ENCODE results near the gene CNTN4.

The CNTN4 gene

DNA sequence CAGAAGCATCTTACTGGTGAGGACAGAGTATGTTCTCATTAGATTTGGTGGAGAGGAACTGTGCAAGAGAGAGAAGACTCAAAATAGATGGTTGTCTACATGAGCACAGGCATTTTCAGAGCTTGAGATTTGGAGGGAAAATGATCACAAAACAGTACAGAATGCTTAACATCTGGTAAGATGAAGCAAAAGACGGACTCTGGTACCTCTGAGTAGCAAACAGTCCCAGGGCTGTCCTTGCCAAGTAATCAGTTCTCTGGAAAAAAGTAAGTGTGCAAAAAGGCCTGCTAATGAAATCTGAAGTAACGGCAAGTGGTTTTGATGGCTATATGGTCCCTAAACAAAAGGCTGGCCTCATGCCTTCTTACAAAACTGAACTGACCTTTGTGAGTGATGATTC, 414.2 kb downstream of the CNTN4 start:
- Histone ChIP-seq H2AFZ (ENCODE audit: low read length) (no peak overlapping the region), H3K9me3 (replicated peaks in 1 of 2; ENCODE audit: control insufficient read depth in 2 of 2, insufficient read depth in 1 of 2, low read depth in 1 of 2, low read length in 2 of 2) (no peaks in the 10 kb centered on the region), H3K4me3 (ENCODE audit: low read length in 2 of 2) (no peak overlapping the region), H2BK15ac (ENCODE audit: low read length) (no peak overlapping the region), H3K14ac (ENCODE audit: low read length) (no peak overlapping the region), H3K36me3 (replicated peaks in 1 of 2; ENCODE audit: control insufficient read depth in 2 of 2, insufficient read depth in 2 of 2, low read length in 2 of 2) (no peaks in the 10 kb centered on the region), H3K27me3 (ENCODE audit: control insufficient read depth in 3 of 3, insufficient read depth in 3 of 3, low read depth in 1 of 3, low read length in 3 of 3) (no peaks in the 10 kb centered on the region), H4K8ac (ENCODE audit: low read depth, low read length) (no peak overlapping the region), H2BK5ac (ENCODE audit: low read length) (no peak overlapping the region), H3K18ac (ENCODE audit: low read length) (no peak overlapping the region), H3K4me1 (ENCODE audit: control insufficient read depth in 2 of 2, insufficient read depth in 1 of 2, low read depth in 1 of 2, low read length in 2 of 2) (peaks cover 0 to 11% of the 10 kb centered on the region in 2 donors), H3K23ac (ENCODE audit: low read depth, low read length, poor library complexity) (no peak overlapping the region), H3K4me2 (ENCODE audit: insufficient read depth, low read length, poor library complexity, severe bottlenecking) (no peak overlapping the region), H3K27ac (replicated peaks; ENCODE audit: low read length) (no peak overlapping the region), H4K91ac (ENCODE audit: low read depth, low read length, poor library complexity) (no peak overlapping the region), H2BK12ac (ENCODE audit: low read length) (no peak overlapping the region), H3K79me1 (ENCODE audit: low read depth, low read length) (no peaks in the 10 kb centered on the region), H2BK120ac (ENCODE audit: low read depth, low read length) (no peak overlapping the region), H2AK5ac (ENCODE audit: low read depth, low read length) (no peak overlapping the region), H3K4ac (ENCODE audit: low read length) (no peak overlapping the region), H3K9ac (ENCODE audit: low read depth, low read length, poor library complexity) (no peak overlapping the region)
- WGBS, 2 donors (ENCODE audit: extremely low coverage in 2 of 2, insufficient read length in 2 of 2, insufficient replicate concordance in 1 of 2): no CpG with 5 or more reads among the region's 2 CpGs
- DNase-seq (ENCODE audit: low spot score): no peak

DNA sequence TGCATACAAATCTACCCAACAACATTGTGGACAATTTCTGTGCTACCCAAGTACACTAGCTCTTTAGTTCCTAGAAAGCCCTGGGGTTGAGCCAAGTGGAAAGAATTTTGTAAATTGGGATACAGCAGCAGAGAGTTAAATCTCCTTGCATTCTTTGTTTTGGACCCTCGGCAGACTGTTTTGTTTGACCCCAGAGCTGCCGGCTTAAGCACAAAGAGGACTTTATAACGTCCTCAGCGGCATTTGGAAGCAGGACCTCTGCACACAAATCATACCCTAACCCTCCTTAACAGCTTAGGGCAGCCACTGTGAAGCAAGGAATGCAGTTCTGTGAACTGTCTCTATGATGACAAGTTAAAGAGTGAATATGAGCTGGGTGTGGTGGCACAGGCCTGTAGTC, 415.3 kb downstream of the CNTN4 start:
- H2AFZ ChIP-seq (ENCODE audit: low read length): peak overlapping the region; percentile 38
- H3K27me3 ChIP-seq (ENCODE audit: control insufficient read depth in 3 of 3, insufficient read depth in 3 of 3, low read depth in 1 of 3, low read length in 3 of 3): no peaks in the 10 kb centered on the region
- H2BK5ac ChIP-seq (ENCODE audit: low read length): no peak overlapping the region
- H3K4ac ChIP-seq (ENCODE audit: low read length): no peak overlapping the region
- H3K27ac ChIP-seq (replicated peaks; ENCODE audit: low read length): peak overlapping the region; percentile 30
- WGBS, 2 donors (ENCODE audit: extremely low coverage in 2 of 2, insufficient read length in 2 of 2, insufficient replicate concordance in 1 of 2): no CpG with 5 or more reads among the region's 4 CpGs
- no peak overlapping the region for H4K8ac ChIP-seq (ENCODE audit: low read depth, low read length)
- H3K9ac ChIP-seq (ENCODE audit: low read depth, low read length, poor library complexity): no peak overlapping the region
- no peak overlapping the region for H3K4me3 ChIP-seq (ENCODE audit: low read length in 2 of 2)
- H3K36me3 ChIP-seq (replicated peaks in 1 of 2; ENCODE audit: control insufficient read depth in 2 of 2, insufficient read depth in 2 of 2, low read length in 2 of 2): no peaks in the 10 kb centered on the region
- H2BK12ac ChIP-seq (ENCODE audit: low read length): no peak overlapping the region
- no peak overlapping the region for H2AK5ac ChIP-seq (ENCODE audit: low read depth, low read length)
- H3K23ac ChIP-seq (ENCODE audit: low read depth, low read length, poor library complexity): no peak overlapping the region
- no peak overlapping the region for H3K18ac ChIP-seq (ENCODE audit: low read length)
- peak; percentile 72 for DNase-seq (ENCODE audit: low spot score)
- no peaks in the 10 kb centered on the region for H3K79me1 ChIP-seq (ENCODE audit: low read depth, low read length)
- no peak overlapping the region for H2BK120ac ChIP-seq (ENCODE audit: low read depth, low read length)
- H3K4me2 ChIP-seq (ENCODE audit: insufficient read depth, low read length, poor library complexity, severe bottlenecking): no peak overlapping the region
- H3K4me1 ChIP-seq (ENCODE audit: control insufficient read depth in 2 of 2, insufficient read depth in 1 of 2, low read depth in 1 of 2, low read length in 2 of 2): peaks cover 0 to 11% of the 10 kb centered on the region in 2 donors
- no peak overlapping the region for H4K91ac ChIP-seq (ENCODE audit: low read depth, low read length, poor library complexity)
- H2BK15ac ChIP-seq (ENCODE audit: low read length): no peak overlapping the region
- H3K9me3 ChIP-seq (replicated peaks in 1 of 2; ENCODE audit: control insufficient read depth in 2 of 2, insufficient read depth in 1 of 2, low read depth in 1 of 2, low read length in 2 of 2): no peaks in the 10 kb centered on the region
- no peak overlapping the region for H3K14ac ChIP-seq (ENCODE audit: low read length)

DNA sequence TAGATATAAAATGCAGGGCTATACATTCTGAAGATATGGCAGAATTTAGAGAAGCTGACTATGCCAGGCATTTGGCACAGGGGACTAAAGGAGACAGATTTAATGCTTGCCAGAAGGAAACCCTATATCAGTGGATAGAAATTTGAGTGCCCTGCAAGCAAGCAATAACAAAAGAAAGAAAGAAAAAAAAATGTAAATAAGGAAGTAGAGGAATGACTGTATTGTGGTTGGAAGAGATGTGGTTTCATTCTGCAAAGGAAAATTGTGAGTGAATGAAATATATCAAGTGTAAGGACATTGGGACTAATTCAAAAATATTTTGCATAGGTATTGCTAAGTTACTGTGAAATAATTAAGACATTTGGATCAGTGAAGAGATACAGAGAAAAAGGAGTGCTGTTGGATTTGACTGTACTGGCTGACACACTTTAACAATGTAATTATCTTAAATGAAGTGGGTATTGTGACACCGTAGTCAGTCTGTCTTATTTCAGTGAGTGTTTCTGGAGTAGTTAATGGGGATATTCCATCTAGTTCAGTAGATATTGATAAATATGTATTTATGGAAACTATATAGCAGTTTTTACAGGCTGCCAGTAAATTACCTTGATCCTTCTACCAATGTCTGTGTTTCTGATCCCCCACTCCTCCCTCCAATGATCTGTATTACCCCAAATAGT, 418.2 kb downstream of the CNTN4 start:
- Histone ChIP-seq H3K36me3 (replicated peaks in 1 of 2; ENCODE audit: control insufficient read depth in 2 of 2, insufficient read depth in 2 of 2, low read length in 2 of 2) (no peaks in the 10 kb centered on the region), H3K4ac (ENCODE audit: low read length) (no peak overlapping the region), H2AK5ac (ENCODE audit: low read depth, low read length) (no peak overlapping the region)

DNA sequence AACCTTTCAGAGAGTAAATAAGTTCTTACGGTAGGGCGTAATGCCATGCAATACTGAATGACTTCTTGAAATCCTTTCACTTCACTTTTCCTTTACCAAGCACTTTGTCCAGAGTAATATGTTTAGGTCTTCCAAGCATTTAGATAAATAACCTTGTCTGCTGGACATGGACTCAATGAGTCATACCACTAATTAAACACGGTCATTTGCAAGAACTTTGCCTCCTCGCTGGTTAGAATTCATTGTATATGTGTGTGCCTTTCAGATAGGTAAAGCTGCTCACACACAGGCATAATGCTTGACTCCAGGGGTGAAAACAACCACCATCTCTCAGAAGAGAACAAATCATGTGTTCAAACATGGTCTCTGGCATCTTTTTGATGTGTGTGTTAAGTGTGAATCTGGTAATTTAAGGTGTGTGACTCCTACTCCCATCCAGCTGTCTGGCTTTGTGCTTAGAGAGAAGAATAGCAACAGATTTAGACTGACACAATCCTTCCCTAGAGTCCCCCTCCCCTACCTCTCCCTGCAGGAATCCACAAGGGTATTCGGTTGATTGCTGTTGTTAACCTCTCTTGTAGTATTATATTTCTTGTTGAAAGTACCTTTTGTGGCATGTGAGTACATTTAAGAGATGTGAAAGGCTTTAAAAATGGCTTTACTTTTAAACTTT, 419.0 kb downstream of the CNTN4 start:
- Histone ChIP-seq H3K79me1 (ENCODE audit: low read depth, low read length) (no peaks in the 10 kb centered on the region), H3K36me3 (replicated peaks in 1 of 2; ENCODE audit: control insufficient read depth in 2 of 2, insufficient read depth in 2 of 2, low read length in 2 of 2) (no peaks in the 10 kb centered on the region), H2AK5ac (ENCODE audit: low read depth, low read length) (no peak overlapping the region), H2BK12ac (ENCODE audit: low read length) (no peak overlapping the region), H3K23ac (ENCODE audit: low read depth, low read length, poor library complexity) (no peak overlapping the region), H4K91ac (ENCODE audit: low read depth, low read length, poor library complexity) (no peak overlapping the region), H3K4me3 (ENCODE audit: low read length in 2 of 2) (no peak overlapping the region), H3K27me3 (ENCODE audit: control insufficient read depth in 3 of 3, insufficient read depth in 3 of 3, low read depth in 1 of 3, low read length in 3 of 3) (no peaks in the 10 kb centered on the region), H2AFZ (ENCODE audit: low read length) (no peak overlapping the region), H2BK5ac (ENCODE audit: low read length) (no peak overlapping the region), H3K9ac (ENCODE audit: low read depth, low read length, poor library complexity) (no peak overlapping the region), H3K4me1 (ENCODE audit: control insufficient read depth in 2 of 2, insufficient read depth in 1 of 2, low read depth in 1 of 2, low read length in 2 of 2) (peaks cover 0 to 10% of the 10 kb centered on the region in 2 donors), H3K4ac (ENCODE audit: low read length) (no peak overlapping the region), H3K18ac (ENCODE audit: low read length) (no peak overlapping the region), H3K14ac (ENCODE audit: low read length) (no peak overlapping the region), H3K27ac (replicated peaks; ENCODE audit: low read length) (no peak overlapping the region), H2BK120ac (ENCODE audit: low read depth, low read length) (no peak overlapping the region), H2BK15ac (ENCODE audit: low read length) (no peak overlapping the region), H4K8ac (ENCODE audit: low read depth, low read length) (no peak overlapping the region), H3K9me3 (replicated peaks in 1 of 2; ENCODE audit: control insufficient read depth in 2 of 2, insufficient read depth in 1 of 2, low read depth in 1 of 2, low read length in 2 of 2) (no peaks in the 10 kb centered on the region), H3K4me2 (ENCODE audit: insufficient read depth, low read length, poor library complexity, severe bottlenecking) (no peak overlapping the region)
- no CpG with 5 or more reads among the region's 5 CpGs for whole genome bisulfite sequencing, 2 donors (ENCODE audit: extremely low coverage in 2 of 2, insufficient read length in 2 of 2, insufficient replicate concordance in 1 of 2)
- DNase-seq (ENCODE audit: low spot score): no peak

More for the DNA sequence above, 418.2 kb downstream of the CNTN4 start:
- no CpG with 5 or more reads among the region's 1 CpG for WGBS, 2 donors (ENCODE audit: extremely low coverage in 2 of 2, insufficient read length in 2 of 2, insufficient replicate concordance in 1 of 2)
- no peak for DNase-seq (ENCODE audit: low spot score)
- no peak overlapping the region for H3K27ac ChIP-seq (replicated peaks; ENCODE audit: low read length)
- H3K23ac ChIP-seq (ENCODE audit: low read depth, low read length, poor library complexity): no peak overlapping the region
- no peaks in the 10 kb centered on the region for H3K79me1 ChIP-seq (ENCODE audit: low read depth, low read length)
- H3K4me2 ChIP-seq (ENCODE audit: insufficient read depth, low read length, poor library complexity, severe bottlenecking): no peak overlapping the region
- H2BK15ac ChIP-seq (ENCODE audit: low read length): no peak overlapping the region
- H3K4me1 ChIP-seq (ENCODE audit: control insufficient read depth in 2 of 2, insufficient read depth in 1 of 2, low read depth in 1 of 2, low read length in 2 of 2): peaks cover 0 to 11% of the 10 kb centered on the region in 2 donors
- no peak overlapping the region for H2AFZ ChIP-seq (ENCODE audit: low read length)
- no peak overlapping the region for H2BK5ac ChIP-seq (ENCODE audit: low read length)
- H3K4me3 ChIP-seq (ENCODE audit: low read length in 2 of 2): no peak overlapping the region
- H2BK120ac ChIP-seq (ENCODE audit: low read depth, low read length): no peak overlapping the region
- no peak overlapping the region for H3K18ac ChIP-seq (ENCODE audit: low read length)
- no peak overlapping the region for H4K8ac ChIP-seq (ENCODE audit: low read depth, low read length)
- no peak overlapping the region for H3K9ac ChIP-seq (ENCODE audit: low read depth, low read length, poor library complexity)
- H3K27me3 ChIP-seq (ENCODE audit: control insufficient read depth in 3 of 3, insufficient read depth in 3 of 3, low read depth in 1 of 3, low read length in 3 of 3): no peaks in the 10 kb centered on the region
- H4K91ac ChIP-seq (ENCODE audit: low read depth, low read length, poor library complexity): no peak overlapping the region
- no peaks in the 10 kb centered on the region for H3K9me3 ChIP-seq (replicated peaks in 1 of 2; ENCODE audit: control insufficient read depth in 2 of 2, insufficient read depth in 1 of 2, low read depth in 1 of 2, low read length in 2 of 2)
- H3K14ac ChIP-seq (ENCODE audit: low read length): no peak overlapping the region
- no peak overlapping the region for H2BK12ac ChIP-seq (ENCODE audit: low read length)

Data from neuronal stem cell (in vitro differentiated cells).